HepG2 (cell line): Measurements from ENCODE around the gene FLYWCH1. TPM values are rescaled to one million over a fixed set of nuclear protein-coding genes. Genes with fewer than 3 reads are reported as not detected.

ENCODE experiments used
- CENPT ChIP-seq: sonication (generic); formaldehyde crosslinking; IDR thresholded peaks from 2 replicates; pipeline ENCODE4 v1.8.0; 2022; ENCODE audit warnings: low read depth, mild to moderate bottlenecking, moderate library complexity, missing genetic modification reagents
- SP4 ChIP-seq: sonication (generic); formaldehyde crosslinking; IDR thresholded peaks from 2 replicates; pipeline ENCODE4 v1.8.1; 2023; ENCODE audit warnings: mild to moderate bottlenecking, missing genetic modification reagents
- ZNF44 ChIP-seq: sonication (generic); formaldehyde crosslinking; IDR thresholded peaks from 2 replicates; pipeline ENCODE4 v1.5.1; 2020; ENCODE audit warnings: mild to moderate bottlenecking, missing genetic modification reagents
- polyA plus RNA-seq, 8 experiments: library from polyadenylated mRNA; depleted of rRNA in 3 of 8; stranded (reverse) in 7 of 8; unstranded in 1 of 8; fragments of >200 nt; fragmentation: Illumina TruSeq in 4 of 8; extraction: Trizol in 4 of 8; gene quantifications; 2 replicates each; pipeline versions ENCODE4 v1.2.1 to v1.2.3, GENCODE V29; 2011 to 2016; ENCODE audit warnings: low read depth in 4 of 8, missing spikeins in 1 of 8, mixed read lengths in 1 of 8; ENCODE audit not compliant: insufficient read depth in 1 of 8
- total RNA-seq, 5 experiments: library from RNA; depleted of rRNA; stranded (reverse); fragments of >200 nt; fragmentation: Illumina TruSeq; extraction: Trizol; gene quantifications; 2 replicates each; pipeline ENCODE4 v1.2.3, GENCODE V29; 2016; ENCODE audit warnings: low read depth in 1 of 5
- TF ChIP-seq, protein P1 (sequence below), 2 experiments: fragments of 450-650 bp in 1 of 2; sonication (generic) in 1 of 2; formaldehyde crosslinking in 1 of 2; IDR thresholded peaks; 2 replicates each; pipeline versions ENCODE4 v1.6.1 to v1.8.0; 2016 to 2022; ENCODE audit warnings: antibody characterized with exemption in 1 of 2, mild to moderate bottlenecking in 1 of 2, missing genetic modification reagents in 1 of 2
- TF ChIP-seq, protein P2 (sequence below): sonication (generic); formaldehyde crosslinking; IDR thresholded peaks from 2 replicates; pipeline ENCODE4 v1.5.0; 2020; ENCODE audit warnings: mild to moderate bottlenecking, missing genetic modification reagents, borderline replicate concordance
- TF ChIP-seq, protein P3 (sequence below): sonication (generic); formaldehyde crosslinking; IDR thresholded peaks from 2 replicates; pipeline ENCODE4 v1.4.0; 2020; ENCODE audit warnings: missing genetic modification reagents, mild to moderate bottlenecking, borderline replicate concordance
- TF ChIP-seq, protein P4 (sequence below): sonication (generic); formaldehyde crosslinking; IDR thresholded peaks from 2 replicates; pipeline ENCODE4 v1.5.1; 2020; ENCODE audit warnings: missing genetic modification reagents, mild to moderate bottlenecking, borderline replicate concordance
- TF ChIP-seq, protein P5 (sequence below): sonication (generic); formaldehyde crosslinking; IDR thresholded peaks from 2 replicates; pipeline ENCODE4 v1.8.0; 2022; ENCODE audit warnings: mild to moderate bottlenecking, missing genetic modification reagents; ENCODE audit not compliant: insufficient replicate concordance

FLYWCH1 gene
- total and polyA plus RNA-seq, 2 of the 13 experiments (the other 11 are each of a cell fraction or from before 2014, with no cell fraction given): 7.3 to 12.4 TPM

DNA sequence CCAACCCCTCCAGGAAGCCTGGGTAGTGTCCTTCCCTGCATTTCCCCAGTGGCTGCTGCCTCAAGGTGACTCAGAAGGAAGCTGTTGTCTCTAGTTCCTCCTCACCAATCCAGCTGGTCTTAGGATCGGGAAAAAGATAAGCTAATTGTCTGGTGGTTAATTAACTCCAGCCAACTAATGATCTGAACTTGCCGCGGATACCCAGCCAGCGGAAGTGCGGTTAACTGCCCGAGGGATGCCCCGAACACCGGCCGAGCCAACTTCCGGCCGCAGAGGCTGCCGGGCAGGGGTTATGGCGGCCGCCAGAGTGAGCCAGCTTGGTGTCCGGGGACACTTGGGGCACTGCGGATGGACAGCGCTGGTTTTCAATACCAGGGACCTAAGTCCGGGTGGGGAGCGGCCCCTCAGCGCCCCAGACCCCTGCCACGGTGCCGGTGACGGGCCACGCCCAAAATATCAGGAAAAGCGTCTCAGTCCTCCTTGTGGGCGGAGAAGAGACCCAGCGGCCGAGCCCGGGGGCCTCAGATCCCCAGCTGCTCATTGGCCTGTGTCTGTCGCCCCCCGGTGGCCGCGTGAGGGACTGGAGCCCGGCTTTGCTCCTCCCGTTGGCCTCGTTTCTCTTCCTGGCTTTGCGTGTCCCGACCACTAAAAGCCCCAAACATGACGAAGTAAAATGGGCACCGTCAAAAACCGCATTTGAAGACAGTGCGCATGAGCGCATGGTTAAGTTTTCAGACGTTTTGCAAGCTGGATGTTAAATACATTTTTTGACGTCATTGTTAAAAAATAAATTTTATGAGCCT, 43.5 kb upstream of the FLYWCH1 start (continued):
- TF ChIP-seq, protein P1, sequence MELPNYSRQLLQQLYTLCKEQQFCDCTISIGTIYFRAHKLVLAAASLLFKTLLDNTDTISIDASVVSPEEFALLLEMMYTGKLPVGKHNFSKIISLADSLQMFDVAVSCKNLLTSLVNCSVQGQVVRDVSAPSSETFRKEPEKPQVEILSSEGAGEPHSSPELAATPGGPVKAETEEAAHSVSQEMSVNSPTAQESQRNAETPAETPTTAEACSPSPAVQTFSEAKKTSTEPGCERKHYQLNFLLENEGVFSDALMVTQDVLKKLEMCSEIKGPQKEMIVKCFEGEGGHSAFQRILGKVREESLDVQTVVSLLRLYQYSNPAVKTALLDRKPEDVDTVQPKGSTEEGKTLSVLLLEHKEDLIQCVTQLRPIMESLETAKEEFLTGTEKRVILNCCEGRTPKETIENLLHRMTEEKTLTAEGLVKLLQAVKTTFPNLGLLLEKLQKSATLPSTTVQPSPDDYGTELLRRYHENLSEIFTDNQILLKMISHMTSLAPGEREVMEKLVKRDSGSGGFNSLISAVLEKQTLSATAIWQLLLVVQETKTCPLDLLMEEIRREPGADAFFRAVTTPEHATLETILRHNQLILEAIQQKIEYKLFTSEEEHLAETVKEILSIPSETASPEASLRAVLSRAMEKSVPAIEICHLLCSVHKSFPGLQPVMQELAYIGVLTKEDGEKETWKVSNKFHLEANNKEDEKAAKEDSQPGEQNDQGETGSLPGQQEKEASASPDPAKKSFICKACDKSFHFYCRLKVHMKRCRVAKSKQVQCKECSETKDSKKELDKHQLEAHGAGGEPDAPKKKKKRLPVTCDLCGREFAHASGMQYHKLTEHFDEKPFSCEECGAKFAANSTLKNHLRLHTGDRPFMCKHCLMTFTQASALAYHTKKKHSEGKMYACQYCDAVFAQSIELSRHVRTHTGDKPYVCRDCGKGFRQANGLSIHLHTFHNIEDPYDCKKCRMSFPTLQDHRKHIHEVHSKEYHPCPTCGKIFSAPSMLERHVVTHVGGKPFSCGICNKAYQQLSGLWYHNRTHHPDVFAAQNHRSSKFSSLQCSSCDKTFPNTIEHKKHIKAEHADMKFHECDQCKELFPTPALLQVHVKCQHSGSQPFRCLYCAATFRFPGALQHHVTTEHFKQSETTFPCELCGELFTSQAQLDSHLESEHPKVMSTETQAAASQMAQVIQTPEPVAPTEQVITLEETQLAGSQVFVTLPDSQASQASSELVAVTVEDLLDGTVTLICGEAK (IDR thresholded peaks at IDR 0.05): peak; percentile 36; the same call in 1 of the 2 replicates
- TF ChIP-seq, protein P1 (CRISPR knock-in tag; IDR thresholded peaks at IDR 0.05): peak; percentile 84
- TF ChIP-seq, protein P2, sequence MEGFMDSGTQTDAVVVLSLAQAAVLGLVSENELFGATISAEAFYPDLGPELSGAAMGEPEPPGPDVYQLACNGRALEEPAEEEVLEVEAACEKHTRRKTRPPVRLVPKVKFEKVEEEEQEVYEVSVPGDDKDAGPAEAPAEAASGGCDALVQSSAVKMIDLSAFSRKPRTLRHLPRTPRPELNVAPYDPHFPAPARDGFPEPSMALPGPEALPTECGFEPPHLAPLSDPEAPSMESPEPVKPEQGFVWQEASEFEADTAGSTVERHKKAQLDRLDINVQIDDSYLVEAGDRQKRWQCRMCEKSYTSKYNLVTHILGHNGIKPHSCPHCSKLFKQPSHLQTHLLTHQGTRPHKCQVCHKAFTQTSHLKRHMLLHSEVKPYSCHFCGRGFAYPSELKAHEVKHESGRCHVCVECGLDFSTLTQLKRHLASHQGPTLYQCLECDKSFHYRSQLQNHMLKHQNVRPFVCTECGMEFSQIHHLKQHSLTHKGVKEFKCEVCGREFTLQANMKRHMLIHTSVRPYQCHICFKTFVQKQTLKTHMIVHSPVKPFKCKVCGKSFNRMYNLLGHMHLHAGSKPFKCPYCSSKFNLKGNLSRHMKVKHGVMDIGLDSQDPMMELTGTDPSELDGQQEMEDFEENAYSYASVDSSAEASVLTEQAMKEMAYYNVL (CRISPR knock-in tag): no peak
- TF ChIP-seq, protein P3, sequence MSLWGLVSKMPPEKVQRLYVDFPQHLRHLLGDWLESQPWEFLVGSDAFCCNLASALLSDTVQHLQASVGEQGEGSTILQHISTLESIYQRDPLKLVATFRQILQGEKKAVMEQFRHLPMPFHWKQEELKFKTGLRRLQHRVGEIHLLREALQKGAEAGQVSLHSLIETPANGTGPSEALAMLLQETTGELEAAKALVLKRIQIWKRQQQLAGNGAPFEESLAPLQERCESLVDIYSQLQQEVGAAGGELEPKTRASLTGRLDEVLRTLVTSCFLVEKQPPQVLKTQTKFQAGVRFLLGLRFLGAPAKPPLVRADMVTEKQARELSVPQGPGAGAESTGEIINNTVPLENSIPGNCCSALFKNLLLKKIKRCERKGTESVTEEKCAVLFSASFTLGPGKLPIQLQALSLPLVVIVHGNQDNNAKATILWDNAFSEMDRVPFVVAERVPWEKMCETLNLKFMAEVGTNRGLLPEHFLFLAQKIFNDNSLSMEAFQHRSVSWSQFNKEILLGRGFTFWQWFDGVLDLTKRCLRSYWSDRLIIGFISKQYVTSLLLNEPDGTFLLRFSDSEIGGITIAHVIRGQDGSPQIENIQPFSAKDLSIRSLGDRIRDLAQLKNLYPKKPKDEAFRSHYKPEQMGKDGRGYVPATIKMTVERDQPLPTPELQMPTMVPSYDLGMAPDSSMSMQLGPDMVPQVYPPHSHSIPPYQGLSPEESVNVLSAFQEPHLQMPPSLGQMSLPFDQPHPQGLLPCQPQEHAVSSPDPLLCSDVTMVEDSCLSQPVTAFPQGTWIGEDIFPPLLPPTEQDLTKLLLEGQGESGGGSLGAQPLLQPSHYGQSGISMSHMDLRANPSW (CRISPR knock-in tag): peak; percentile 87; the same call in 1 of the 2 replicates
- TF ChIP-seq, protein P4, sequence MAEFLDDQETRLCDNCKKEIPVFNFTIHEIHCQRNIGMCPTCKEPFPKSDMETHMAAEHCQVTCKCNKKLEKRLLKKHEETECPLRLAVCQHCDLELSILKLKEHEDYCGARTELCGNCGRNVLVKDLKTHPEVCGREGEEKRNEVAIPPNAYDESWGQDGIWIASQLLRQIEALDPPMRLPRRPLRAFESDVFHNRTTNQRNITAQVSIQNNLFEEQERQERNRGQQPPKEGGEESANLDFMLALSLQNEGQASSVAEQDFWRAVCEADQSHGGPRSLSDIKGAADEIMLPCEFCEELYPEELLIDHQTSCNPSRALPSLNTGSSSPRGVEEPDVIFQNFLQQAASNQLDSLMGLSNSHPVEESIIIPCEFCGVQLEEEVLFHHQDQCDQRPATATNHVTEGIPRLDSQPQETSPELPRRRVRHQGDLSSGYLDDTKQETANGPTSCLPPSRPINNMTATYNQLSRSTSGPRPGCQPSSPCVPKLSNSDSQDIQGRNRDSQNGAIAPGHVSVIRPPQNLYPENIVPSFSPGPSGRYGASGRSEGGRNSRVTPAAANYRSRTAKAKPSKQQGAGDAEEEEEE (CRISPR knock-in tag): no peak; the same call in 1 of the 2 replicates
- TF ChIP-seq ZNF44 (CRISPR knock-in tag) (peak; percentile 29; the same call in 1 of the 2 replicates), CENPT (CRISPR knock-in tag) (no peak), SP4 (CRISPR knock-in tag) (peak; percentile 60)
- TF ChIP-seq, protein P5, sequence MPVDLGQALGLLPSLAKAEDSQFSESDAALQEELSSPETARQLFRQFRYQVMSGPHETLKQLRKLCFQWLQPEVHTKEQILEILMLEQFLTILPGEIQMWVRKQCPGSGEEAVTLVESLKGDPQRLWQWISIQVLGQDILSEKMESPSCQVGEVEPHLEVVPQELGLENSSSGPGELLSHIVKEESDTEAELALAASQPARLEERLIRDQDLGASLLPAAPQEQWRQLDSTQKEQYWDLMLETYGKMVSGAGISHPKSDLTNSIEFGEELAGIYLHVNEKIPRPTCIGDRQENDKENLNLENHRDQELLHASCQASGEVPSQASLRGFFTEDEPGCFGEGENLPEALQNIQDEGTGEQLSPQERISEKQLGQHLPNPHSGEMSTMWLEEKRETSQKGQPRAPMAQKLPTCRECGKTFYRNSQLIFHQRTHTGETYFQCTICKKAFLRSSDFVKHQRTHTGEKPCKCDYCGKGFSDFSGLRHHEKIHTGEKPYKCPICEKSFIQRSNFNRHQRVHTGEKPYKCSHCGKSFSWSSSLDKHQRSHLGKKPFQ: no peak
